Muscle of arm (tissue), 12 donors: Measurements from ENCODE around the gene RERE. TPM values are rescaled to one million over a fixed set of nuclear protein-coding genes. Genes with fewer than 3 reads are reported as not detected.

Source experiments
- DNase-seq: peaks from one replicate; pipeline ENCODE4 v3.0.0-alpha.2; 2013
- polyA plus RNA-seq, 12 donors: library from polyadenylated mRNA; unstranded; fragments of 120-200 nt; gene quantifications; one replicate each; pipeline ENCODE4 v1.2.1, GENCODE V29; 2013; ENCODE audit not compliant: insufficient read length in 12 of 12

Gene RERE
- polyA plus RNA-seq, 12 donors, result 51.1 to 118 (median 75.5) TPM; not detected in 1

- DNase-seq, result no peak
These were observed 266.4 kb downstream of the RERE start for GRCh38 chr1:8551057-8551456.

DNA sequence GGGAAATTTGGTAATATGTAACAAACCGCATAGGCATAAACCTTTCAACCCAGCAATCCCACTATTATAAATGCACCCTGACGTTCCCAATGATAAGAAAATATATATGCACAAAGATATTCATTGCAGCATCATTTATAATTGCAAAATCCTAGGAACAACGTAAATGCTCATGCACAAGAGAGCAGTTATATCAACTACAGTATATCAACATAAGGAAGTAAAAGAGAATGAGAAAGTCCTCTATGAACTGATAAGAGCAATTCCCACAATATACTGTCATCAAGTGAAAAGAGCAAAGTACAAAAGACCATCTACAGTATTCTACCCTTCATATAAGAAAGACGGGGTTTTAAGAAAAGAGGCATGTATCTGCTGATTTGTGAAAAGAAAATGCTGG is 269.6 kb downstream of the RERE start:
- DNase-seq, result no peak

GRCh38 chr1:8545078-8545477 is 272.4 kb downstream of the RERE start:
- DNase-seq, result no peak

DNA sequence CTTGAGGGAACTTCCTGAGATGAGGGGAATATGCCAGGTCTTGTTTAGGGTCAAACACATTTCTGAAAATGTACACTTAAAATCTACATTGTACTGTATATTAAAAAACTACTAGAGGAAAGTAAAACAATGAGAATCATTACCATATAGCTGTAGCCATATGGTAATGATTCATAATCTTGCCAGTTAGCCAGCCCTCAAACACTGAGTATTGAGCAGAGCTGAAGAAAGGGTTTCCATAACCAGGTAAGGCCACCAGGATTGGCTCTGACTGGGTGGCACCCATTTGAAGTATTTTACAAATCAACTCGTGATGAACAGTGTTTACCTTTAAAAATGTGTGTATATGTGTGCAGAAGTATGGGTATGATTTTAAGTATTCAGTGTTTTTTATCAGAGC is 272.8 kb downstream of the RERE start:
- DNase-seq, result no peak

DNA sequence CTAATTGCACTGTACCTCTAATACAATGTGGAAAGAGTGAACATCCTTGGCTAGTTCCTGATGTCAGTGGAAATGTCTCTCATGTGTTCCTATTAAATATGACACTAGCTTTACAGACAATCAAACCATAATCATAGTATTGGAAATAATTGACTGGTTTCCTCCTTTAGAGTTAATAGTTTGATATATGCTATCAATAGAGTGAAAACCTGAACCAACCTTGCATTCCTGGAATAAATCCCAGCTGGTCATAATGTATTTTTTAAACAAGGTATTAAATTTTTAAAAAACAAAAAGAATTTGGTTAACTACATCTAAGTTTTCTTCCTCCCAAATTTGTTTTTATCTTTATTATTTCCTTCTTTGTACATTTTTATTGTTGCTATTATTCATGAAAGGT is 273.5 kb downstream of the RERE start:
- no peak for DNase-seq

GRCh38 chr1:8541961-8542521 is 275.4 kb downstream of the RERE start:
- DNase-seq, result no peak

- no peak for DNase-seq
These were observed 276.5 kb downstream of the RERE start for GRCh38 chr1:8540971-8541370.

- DNase-seq, result no peak
These were observed 277.0 kb downstream of the RERE start for GRCh38 chr1:8540261-8540941.

DNA sequence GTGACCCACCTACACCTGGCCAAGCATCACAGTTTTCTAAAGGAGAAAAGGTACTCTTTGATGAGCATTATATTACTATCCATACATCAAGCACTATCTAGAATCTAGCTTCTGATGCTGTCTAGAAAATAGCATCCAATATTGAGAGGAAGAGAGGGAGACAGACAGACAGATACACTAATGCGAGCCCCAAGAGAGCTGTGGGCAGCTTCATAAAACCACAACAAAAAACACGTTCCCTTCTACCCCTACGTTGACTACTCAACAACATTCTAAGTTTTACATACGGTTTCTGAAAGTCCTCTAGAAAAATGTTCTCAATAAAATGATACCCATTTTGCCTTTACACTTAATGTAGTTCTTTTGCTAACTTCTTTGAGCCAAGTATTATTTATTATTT is 277.8 kb downstream of the RERE start:
- DNase-seq, result no peak

DNA sequence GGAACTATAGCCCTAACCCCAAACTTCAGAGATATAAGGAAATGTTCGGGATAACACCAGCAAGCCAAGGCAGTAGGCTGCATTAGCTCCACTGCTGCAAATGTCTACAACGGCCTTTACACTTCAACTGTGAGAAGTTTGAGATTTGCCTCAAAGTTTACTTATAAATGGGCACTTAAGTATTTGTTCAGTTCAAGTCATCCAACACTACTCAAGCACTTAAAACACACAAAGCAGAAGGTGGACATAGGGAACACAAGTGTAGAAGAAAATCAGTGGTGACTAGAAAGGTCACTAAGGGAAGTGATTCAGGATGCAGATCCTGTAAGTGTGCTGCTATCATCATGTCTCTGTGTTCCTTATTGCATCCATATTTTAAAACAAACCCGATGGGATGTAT is 278.9 kb downstream of the RERE start:
- no peak for DNase-seq

GRCh38 chr1:8537991-8538390 is 279.4 kb downstream of the RERE start:
- DNase-seq, result no peak

GRCh38 chr1:8536515-8536914 is 280.9 kb downstream of the RERE start:
- DNase-seq, result no peak

DNA sequence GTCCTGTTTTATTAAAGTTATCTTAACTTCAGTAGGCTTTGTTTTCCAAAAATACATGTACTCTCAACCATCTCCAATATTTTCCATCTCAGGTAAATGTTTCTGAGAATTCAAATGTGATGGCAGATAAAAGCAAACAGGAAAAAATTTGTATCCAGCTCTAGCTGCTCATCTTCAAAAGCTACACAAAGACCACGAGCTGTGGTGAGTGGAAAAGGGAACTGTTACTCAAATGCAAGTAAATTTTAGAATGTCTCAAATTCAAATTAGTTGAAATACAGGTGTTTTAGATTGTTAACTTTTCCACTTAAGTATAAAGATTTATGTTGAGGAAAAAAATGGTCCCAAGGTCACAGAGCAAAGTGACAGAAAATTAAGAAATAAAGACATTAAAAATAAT is 283.5 kb downstream of the RERE start:
- DNase-seq, result no peak

DNA sequence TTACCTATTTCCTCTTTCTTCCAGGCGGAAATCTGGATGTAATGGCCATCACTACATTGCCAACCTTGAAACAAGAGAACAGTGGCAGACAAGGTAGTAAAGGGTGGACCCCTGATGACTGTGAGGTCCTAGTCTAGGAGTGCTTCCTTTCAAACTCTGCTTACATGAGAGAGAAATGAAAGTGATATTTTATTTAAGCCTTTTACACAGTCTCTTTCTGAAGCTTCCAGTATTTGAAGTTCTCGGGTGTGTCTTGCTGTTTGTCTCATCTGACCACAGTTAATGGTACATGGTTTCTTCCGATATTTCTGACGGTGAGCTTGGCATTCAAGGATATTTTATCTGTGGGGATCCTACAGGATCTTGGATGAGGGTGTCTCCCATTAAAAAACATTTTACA is 284.3 kb downstream of the RERE start:
- DNase-seq, result no peak

DNA sequence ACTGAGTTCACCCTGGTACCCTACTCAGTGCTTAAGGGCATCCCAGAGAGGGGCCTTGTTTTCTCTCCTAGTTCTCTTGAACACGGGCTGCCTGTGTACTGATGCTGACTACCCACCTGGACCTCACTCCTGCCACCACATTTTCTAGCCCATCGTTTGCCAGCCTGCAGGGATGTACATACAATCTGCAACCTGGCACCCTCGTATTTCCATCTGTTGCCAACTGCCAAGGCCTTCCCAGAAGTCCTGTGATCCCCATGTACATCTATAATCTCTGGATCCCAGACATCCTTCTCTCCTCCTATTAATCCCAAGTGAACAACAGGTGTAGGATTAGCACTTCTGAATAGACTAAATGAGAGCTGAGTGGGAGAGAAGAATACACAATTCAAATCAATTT is 287.5 kb downstream of the RERE start:
- no peak for DNase-seq

GRCh38 chr1:8527941-8528340 is 289.5 kb downstream of the RERE start:
- no peak for DNase-seq

- DNase-seq, result peak; percentile 97
These were observed 291.7 kb downstream of the RERE start for GRCh38 chr1:8525558-8526275.

- peak; percentile 40 for DNase-seq
These were observed 292.3 kb downstream of the RERE start for GRCh38 chr1:8525216-8525557.

GRCh38 chr1:8524627-8525157 is 292.7 kb downstream of the RERE start:
- no peak for DNase-seq

DNA sequence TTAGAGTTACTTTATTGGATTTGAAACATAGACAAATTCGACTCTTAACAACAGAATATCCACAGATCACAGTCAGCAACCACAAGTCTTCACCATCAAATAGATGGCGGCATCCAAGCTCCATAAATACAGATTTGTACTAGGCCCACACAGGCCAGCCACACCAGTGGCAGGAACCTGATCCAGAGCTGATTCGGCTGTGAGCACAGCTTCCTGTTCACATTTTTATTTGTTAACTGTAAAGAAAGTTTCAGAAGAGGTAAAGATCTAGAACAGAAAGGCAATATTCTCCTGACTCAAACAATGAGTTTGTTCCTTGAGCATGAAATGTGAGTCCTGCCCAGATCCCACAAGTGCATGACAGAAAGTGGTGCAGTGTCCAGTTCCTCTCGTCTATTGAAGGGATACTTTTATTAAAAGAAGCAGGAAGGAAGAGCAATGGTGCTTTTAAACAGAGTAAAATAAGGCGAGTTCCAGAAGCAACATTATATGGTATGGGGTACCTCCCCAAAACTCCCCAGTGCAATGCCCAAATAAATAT is 293.7 kb downstream of the RERE start:
- no peak for DNase-seq

- DNase-seq, result no peak
These were observed 296.9 kb downstream of the RERE start for GRCh38 chr1:8520483-8520966.

DNA sequence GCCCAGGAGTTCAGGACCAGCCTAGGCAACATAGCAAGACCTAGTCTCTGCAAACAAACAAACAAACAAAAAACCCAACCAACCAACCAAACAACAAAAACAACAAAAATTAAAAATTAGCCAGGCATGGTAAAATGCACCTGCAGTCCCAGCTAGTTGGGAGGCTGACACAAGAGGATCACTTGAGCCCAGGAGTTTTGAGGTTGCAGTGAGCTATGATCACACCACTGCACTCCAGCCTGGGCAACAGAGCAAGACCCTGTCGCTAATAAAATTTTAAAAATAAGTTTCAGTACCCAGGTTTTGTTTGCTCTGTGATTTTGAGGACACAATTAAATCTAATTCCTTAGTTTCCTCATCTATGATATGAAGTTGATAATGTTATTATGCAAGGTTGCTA is 298.3 kb downstream of the RERE start:
- no peak for DNase-seq

GRCh38 chr1:8518490-8518801 is 299.0 kb downstream of the RERE start:
- no peak for DNase-seq
